H1 (cell line): ENCODE data around the gene RAMP3.

Source experiments
- CTCF ChIP-seq, 3 experiments: IDR thresholded peaks; 1 replicate in 2 of 3; 2 replicates in 1 of 3; pipeline versions ENCODE4 v1.5.1 to v1.6.1; 2011; ENCODE audit warnings: low read length in 3 of 3, mild to moderate bottlenecking in 3 of 3, inconsistent platforms in 2 of 3, low read depth in 1 of 3, moderate library complexity in 1 of 3; ENCODE audit not compliant: insufficient read depth in 1 of 3; ENCODE audit errors: control extremely low read depth in 1 of 3
- POLR2AphosphoS5 ChIP-seq: IDR thresholded peaks from 2 replicates; pipeline ENCODE4 v1.6.1; 2011; ENCODE audit warnings: low read depth, low read length
- RAD21 ChIP-seq, 2 experiments: IDR thresholded peaks in 1 of 2; conservative IDR thresholded peaks in 1 of 2; 2 replicates each; pipeline ENCODE4 v1.6.1; 2011; ENCODE audit warnings: low read depth in 2 of 2, low read length in 2 of 2, improper control_type of control experiment in 1 of 2, inconsistent platforms in 1 of 2, mild to moderate bottlenecking in 1 of 2, moderate library complexity in 1 of 2
- RFX5 ChIP-seq: IDR thresholded peaks from 2 replicates; pipeline ENCODE4 v1.6.1; 2011; ENCODE audit warnings: low read depth, low read length, improper control_type of control experiment, borderline replicate concordance
- USF2 ChIP-seq: IDR thresholded peaks from 2 replicates; pipeline ENCODE4 v1.6.1; 2011; ENCODE audit warnings: low read length, improper control_type of control experiment

GRCh38 chr7:45203459-45203858 lies 45.9 kb downstream of the RAMP3 start:
- TF ChIP-seq CTCF (IDR thresholded peaks at IDR 0.05; ENCODE audit: control extremely low read depth in 1 of 3, insufficient read depth in 1 of 3, low read depth in 1 of 3, low read length in 3 of 3) (no peak), RAD21 (IDR thresholded peaks at IDR 0.05 in 1 of 2, conservative IDR thresholded peaks at IDR 0.05 in 1 of 2; ENCODE audit: low read depth in 2 of 2, low read length in 2 of 2) (no peak), RFX5 (no peak), POLR2AphosphoS5 (no peak), USF2 (no peak)
